HepG2 (cell line): ENCODE measurements around the gene PPIG. TPM values are rescaled to one million over a fixed set of nuclear protein-coding genes. Genes with fewer than 3 reads are reported as not detected.

Source experiments
- CREM ChIP-seq, 2 experiments: sonication (generic) in 1 of 2; formaldehyde crosslinking in 1 of 2; IDR thresholded peaks; 2 replicates each; pipeline versions ENCODE4 v1.4.0 to v1.6.1; 2016 to 2020; ENCODE audit warnings: antibody characterized with exemption in 1 of 2, mild to moderate bottlenecking in 1 of 2, missing genetic modification reagents in 1 of 2
- ELK4 ChIP-seq: sonication (generic); formaldehyde crosslinking; IDR thresholded peaks from 2 replicates; pipeline ENCODE4 v1.9.0; 2021; ENCODE audit warnings: missing genetic modification reagents, borderline replicate concordance
- FOXC1 ChIP-seq: sonication (generic); formaldehyde crosslinking; IDR thresholded peaks from 2 replicates; pipeline ENCODE4 v1.8.0; 2022; ENCODE audit warnings: mild to moderate bottlenecking, missing genetic modification reagents, borderline replicate concordance
- FOXK1 ChIP-seq: sonication (generic); formaldehyde crosslinking; IDR thresholded peaks from 2 replicates; pipeline ENCODE4 v1.4.0; 2020; ENCODE audit warnings: low read depth, missing genetic modification reagents, borderline replicate concordance
- GABPA ChIP-seq, 2 experiments: IDR thresholded peaks; 2 replicates each; pipeline ENCODE4 v1.6.1; 2011 to 2016; ENCODE audit warnings: low read depth in 2 of 2, low read length in 1 of 2, missing biosample characterization in 1 of 2, missing genetic modification characterization in 1 of 2
- HMG20A ChIP-seq: IDR thresholded peaks from 2 replicates; pipeline ENCODE4 v1.6.1; 2016; ENCODE audit warnings: borderline replicate concordance
- HNRNPH1 ChIP-seq: fragments of 200-400 bp; formaldehyde crosslinking; optimal IDR thresholded peaks from 2 replicates; pipeline ENCODE3; 2017; ENCODE audit warnings: mild to moderate bottlenecking, low read depth, low read length
- KDM5B ChIP-seq: sonication (generic); formaldehyde crosslinking; IDR thresholded peaks from 2 replicates; pipeline ENCODE4 v1.4.0; 2020; ENCODE audit warnings: missing genetic modification reagents, mild to moderate bottlenecking, borderline replicate concordance
- RBM39 ChIP-seq: fragments of 200-400 bp; formaldehyde crosslinking; IDR thresholded peaks from one replicate; pipeline ENCODE4 v1.6.1; 2018; ENCODE audit warnings: antibody characterized with exemption, mild to moderate bottlenecking, low read depth, low read length; ENCODE audit not compliant: poor library complexity, severe bottlenecking
- YEATS2 ChIP-seq: sonication (generic); formaldehyde crosslinking; IDR thresholded peaks from 2 replicates; pipeline ENCODE4 v1.4.0; 2020; ENCODE audit warnings: missing genetic modification reagents, borderline replicate concordance
- ZBTB38 ChIP-seq: sonication (generic); formaldehyde crosslinking; IDR thresholded peaks from 2 replicates; pipeline ENCODE4 v1.5.1; 2020; ENCODE audit warnings: mild to moderate bottlenecking, missing genetic modification reagents
- ZFAT ChIP-seq: sonication (generic); formaldehyde crosslinking; conservative IDR thresholded peaks from 2 replicates; pipeline ENCODE4 v1.8.1; 2023; ENCODE audit warnings: missing genetic modification reagents, inconsistent platforms
- ZFP36 ChIP-seq: fragments of 150-350 bp; IDR thresholded peaks from 2 replicates; pipeline ENCODE4 v1.6.1; 2018; ENCODE audit warnings: borderline replicate concordance, low read length, low read depth; ENCODE audit not compliant: partially characterized antibody
- ZFP62 ChIP-seq: sonication (generic); formaldehyde crosslinking; IDR thresholded peaks from 2 replicates; pipeline ENCODE4 v1.4.0; 2020; ENCODE audit warnings: missing genetic modification reagents
- ZNF124 ChIP-seq: sonication (generic); formaldehyde crosslinking; IDR thresholded peaks from 2 replicates; pipeline ENCODE4 v1.4.0; 2020; ENCODE audit warnings: missing genetic modification reagents
- ZNF414 ChIP-seq: sonication (generic); formaldehyde crosslinking; IDR thresholded peaks from 2 replicates; pipeline ENCODE4 v1.5.0; 2020; ENCODE audit warnings: missing genetic modification reagents
- ZNF747 ChIP-seq: sonication (generic); formaldehyde crosslinking; IDR thresholded peaks from 2 replicates; pipeline ENCODE4 v1.8.1; 2023; ENCODE audit warnings: missing genetic modification reagents, mild to moderate bottlenecking, borderline replicate concordance
- polyA plus RNA-seq, 8 experiments: library from polyadenylated mRNA; depleted of rRNA in 3 of 8; stranded (reverse) in 7 of 8; unstranded in 1 of 8; fragments of >200 nt; fragmentation: Illumina TruSeq in 4 of 8; extraction: Trizol in 4 of 8; gene quantifications; 2 replicates each; pipeline versions ENCODE4 v1.2.1 to v1.2.3, GENCODE V29; 2011 to 2016; ENCODE audit warnings: low read depth in 4 of 8, missing spikeins in 1 of 8, mixed read lengths in 1 of 8; ENCODE audit not compliant: insufficient read depth in 1 of 8
- total RNA-seq, 5 experiments: library from RNA; depleted of rRNA; stranded (reverse); fragments of >200 nt; fragmentation: Illumina TruSeq; extraction: Trizol; gene quantifications; 2 replicates each; pipeline ENCODE4 v1.2.3, GENCODE V29; 2016; ENCODE audit warnings: low read depth in 1 of 5
- TF ChIP-seq, protein P1 (sequence below): sonication (generic); formaldehyde crosslinking; IDR thresholded peaks from 2 replicates; pipeline ENCODE4 v1.5.1; 2020; ENCODE audit warnings: mild to moderate bottlenecking, missing genetic modification reagents, moderate library complexity
- TF ChIP-seq, protein P2 (sequence below): IDR thresholded peaks from 2 replicates; pipeline ENCODE4 v1.6.1; 2016

The PPIG gene
- total and polyA plus RNA-seq, 2 of the 13 experiments (the other 11 are each of a cell fraction or from before 2014, with no cell fraction given): 31.3 to 81.0 TPM

DNA sequence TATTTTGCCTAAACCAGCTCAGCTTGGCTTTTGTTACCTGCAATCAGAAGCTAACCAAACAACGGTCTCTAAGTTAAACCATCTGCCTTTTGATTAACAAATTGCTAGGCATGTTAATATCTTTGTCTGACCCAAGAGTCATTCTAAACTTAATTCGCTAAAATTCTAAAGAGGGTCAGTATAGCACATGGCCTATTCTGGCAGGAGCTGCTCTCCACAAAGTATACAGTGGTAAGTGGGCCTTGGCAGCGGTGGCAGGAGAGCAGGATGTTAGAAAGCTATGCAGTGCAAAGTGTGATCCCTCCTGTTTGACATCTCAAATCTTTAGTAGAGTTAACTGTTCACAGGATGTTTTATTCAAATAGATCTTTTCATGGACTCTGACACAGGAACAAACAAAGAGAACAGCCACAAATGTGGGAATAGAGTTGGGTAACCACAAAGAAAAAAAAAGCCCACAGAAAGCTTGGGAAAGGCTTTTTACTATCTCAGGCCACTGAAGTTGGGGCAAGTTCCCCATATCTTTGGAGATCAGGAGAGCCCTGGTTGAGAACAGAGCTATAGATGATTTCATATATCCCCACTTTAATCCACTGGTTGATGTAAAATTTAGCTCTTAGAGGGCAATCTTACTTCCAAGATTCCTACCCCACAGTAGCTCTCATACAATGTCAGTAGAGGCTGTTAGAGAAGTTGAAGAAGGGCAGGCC is 99.4 kb downstream of the PPIG start (continued):
- peak; percentile 56; the same call in 1 of the 2 replicates for TF ChIP-seq ZNF414 (CRISPR knock-in tag)
- no peak; the same call in 1 of the 2 replicates for TF ChIP-seq ZNF747 (CRISPR knock-in tag)
- TF ChIP-seq, protein P1, sequence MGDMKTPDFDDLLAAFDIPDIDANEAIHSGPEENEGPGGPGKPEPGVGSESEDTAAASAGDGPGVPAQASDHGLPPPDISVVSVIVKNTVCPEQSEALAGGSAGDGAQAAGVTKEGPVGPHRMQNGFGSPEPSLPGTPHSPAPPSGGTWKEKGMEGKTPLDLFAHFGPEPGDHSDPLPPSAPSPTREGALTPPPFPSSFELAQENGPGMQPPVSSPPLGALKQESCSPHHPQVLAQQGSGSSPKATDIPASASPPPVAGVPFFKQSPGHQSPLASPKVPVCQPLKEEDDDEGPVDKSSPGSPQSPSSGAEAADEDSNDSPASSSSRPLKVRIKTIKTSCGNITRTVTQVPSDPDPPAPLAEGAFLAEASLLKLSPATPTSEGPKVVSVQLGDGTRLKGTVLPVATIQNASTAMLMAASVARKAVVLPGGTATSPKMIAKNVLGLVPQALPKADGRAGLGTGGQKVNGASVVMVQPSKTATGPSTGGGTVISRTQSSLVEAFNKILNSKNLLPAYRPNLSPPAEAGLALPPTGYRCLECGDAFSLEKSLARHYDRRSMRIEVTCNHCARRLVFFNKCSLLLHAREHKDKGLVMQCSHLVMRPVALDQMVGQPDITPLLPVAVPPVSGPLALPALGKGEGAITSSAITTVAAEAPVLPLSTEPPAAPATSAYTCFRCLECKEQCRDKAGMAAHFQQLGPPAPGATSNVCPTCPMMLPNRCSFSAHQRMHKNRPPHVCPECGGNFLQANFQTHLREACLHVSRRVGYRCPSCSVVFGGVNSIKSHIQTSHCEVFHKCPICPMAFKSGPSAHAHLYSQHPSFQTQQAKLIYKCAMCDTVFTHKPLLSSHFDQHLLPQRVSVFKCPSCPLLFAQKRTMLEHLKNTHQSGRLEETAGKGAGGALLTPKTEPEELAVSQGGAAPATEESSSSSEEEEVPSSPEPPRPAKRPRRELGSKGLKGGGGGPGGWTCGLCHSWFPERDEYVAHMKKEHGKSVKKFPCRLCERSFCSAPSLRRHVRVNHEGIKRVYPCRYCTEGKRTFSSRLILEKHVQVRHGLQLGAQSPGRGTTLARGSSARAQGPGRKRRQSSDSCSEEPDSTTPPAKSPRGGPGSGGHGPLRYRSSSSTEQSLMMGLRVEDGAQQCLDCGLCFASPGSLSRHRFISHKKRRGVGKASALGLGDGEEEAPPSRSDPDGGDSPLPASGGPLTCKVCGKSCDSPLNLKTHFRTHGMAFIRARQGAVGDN: no peak
- no peak for TF ChIP-seq ZFP62 (CRISPR knock-in tag)
- no peak for TF ChIP-seq KDM5B (CRISPR knock-in tag)
- peak; percentile 85 for TF ChIP-seq CREM (IDR thresholded peaks at IDR 0.05)
- TF ChIP-seq CREM (CRISPR knock-in tag; IDR thresholded peaks at IDR 0.05): no peak
- no peak; the same call in 1 of the 2 replicates for TF ChIP-seq ZNF124 (CRISPR knock-in tag)
- no peak for TF ChIP-seq ZFAT
- no peak for TF ChIP-seq RBM39
- TF ChIP-seq, protein P2, sequence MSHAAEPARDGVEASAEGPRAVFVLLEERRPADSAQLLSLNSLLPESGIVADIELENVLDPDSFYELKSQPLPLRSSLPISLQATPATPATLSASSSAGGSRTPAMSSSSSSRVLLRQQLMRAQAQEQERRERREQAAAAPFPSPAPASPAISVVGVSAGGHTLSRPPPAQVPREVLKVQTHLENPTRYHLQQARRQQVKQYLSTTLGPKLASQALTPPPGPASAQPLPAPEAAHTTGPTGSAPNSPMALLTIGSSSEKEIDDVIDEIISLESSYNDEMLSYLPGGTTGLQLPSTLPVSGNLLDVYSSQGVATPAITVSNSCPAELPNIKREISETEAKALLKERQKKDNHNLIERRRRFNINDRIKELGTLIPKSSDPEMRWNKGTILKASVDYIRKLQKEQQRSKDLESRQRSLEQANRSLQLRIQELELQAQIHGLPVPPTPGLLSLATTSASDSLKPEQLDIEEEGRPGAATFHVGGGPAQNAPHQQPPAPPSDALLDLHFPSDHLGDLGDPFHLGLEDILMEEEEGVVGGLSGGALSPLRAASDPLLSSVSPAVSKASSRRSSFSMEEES: peak; percentile 44; the same call in 1 of the 2 replicates
- no peak for TF ChIP-seq GABPA (IDR thresholded peaks at IDR 0.05; ENCODE audit: low read depth, low read length)
- TF ChIP-seq GABPA (CRISPR knock-in tag; IDR thresholded peaks at IDR 0.05; ENCODE audit: low read depth): peak; percentile 83
- TF ChIP-seq HNRNPH1: no peak
- peak; percentile 58; the same call in 1 of the 2 replicates for TF ChIP-seq FOXC1 (CRISPR knock-in tag)
- peak; percentile 85; the same call in 1 of the 2 replicates for TF ChIP-seq HMG20A
- TF ChIP-seq FOXK1: 0 out of 2 replicates have a peak, but pooled peaks have one; percentile 24
- TF ChIP-seq ZFP36: no peak
- TF ChIP-seq ZBTB38 (CRISPR knock-in tag): 0 out of 2 replicates have a peak, but pooled peaks have one; percentile 33
- peak; percentile 62; the same call in 1 of the 2 replicates for TF ChIP-seq YEATS2 (CRISPR knock-in tag)
- TF ChIP-seq ELK4 (CRISPR knock-in tag): no peak
